Spleen (tissue), 11 donors: ENCODE measurements around the gene PRKCZ. TPM values are rescaled to one million over a fixed set of nuclear protein-coding genes. Genes with fewer than 3 reads are reported as not detected.
A peak's percentile ranks its signal among the peaks of the same experiment; 100 is the strongest.

Experiments used
- DNase-seq: peaks from one replicate; pipeline ENCODE4 v3.0.0-alpha.2; 2020
- H3K27ac ChIP-seq, 8 donors: fragments of 200-600 bp; sonication (generic) in 7 of 8; 1 replicate in 4 of 8; 2 replicates in 4 of 8; pipeline versions ENCODE4 v1.5.0 to v1.8.0; 2016 to 2021; ENCODE audit warnings: inconsistent platforms in 4 of 8, mild to moderate bottlenecking in 4 of 8, moderate library complexity in 1 of 8
- H3K27me3 ChIP-seq, 7 donors: fragments of 200-600 bp; sonication (generic) in 6 of 7; replicated peaks in 1 of 7; 1 replicate in 4 of 7; 2 replicates in 3 of 7; pipeline versions ENCODE4 v1.5.0 to v1.8.0; 2016 to 2021; ENCODE audit warnings: inconsistent platforms in 3 of 7, mild to moderate bottlenecking in 1 of 7
- H3K36me3 ChIP-seq, 6 donors: fragments of 200-600 bp; sonication (generic) in 5 of 6; 1 replicate in 4 of 6; 2 replicates in 2 of 6; pipeline versions ENCODE4 v1.5.0 to v1.8.0; 2016 to 2021; ENCODE audit warnings: inconsistent platforms in 2 of 6
- H3K4me1 ChIP-seq, 6 donors: fragments of 200-600 bp; sonication (generic) in 5 of 6; 1 replicate in 3 of 6; 2 replicates in 3 of 6; pipeline versions ENCODE4 v1.5.0 to v1.8.0; 2016 to 2021; ENCODE audit warnings: inconsistent platforms in 3 of 6
- H3K4me3 ChIP-seq, 8 donors: fragments of 200-600 bp; sonication (generic) in 7 of 8; 1 replicate in 4 of 8; 2 replicates in 4 of 8; pipeline versions ENCODE4 v1.5.0 to v1.8.0; 2016 to 2021; ENCODE audit warnings: inconsistent platforms in 4 of 8, mild to moderate bottlenecking in 4 of 8, moderate library complexity in 2 of 8
- H3K9me3 ChIP-seq, 8 donors: fragments of 200-600 bp; sonication (generic) in 7 of 8; 1 replicate in 4 of 8; 2 replicates in 4 of 8; pipeline versions ENCODE4 v1.5.0 to v1.8.0; 2016 to 2021; ENCODE audit warnings: inconsistent platforms in 4 of 8
- POLR2A ChIP-seq, 3 donors: fragments of 450-650 bp; IDR thresholded peaks; one replicate each; pipeline ENCODE4 v1.5.1; 2017; ENCODE audit warnings: antibody characterized with exemption in 3 of 3, mild to moderate bottlenecking in 1 of 3
- POLR2AphosphoS5 ChIP-seq, 3 donors: sonication (generic); formaldehyde crosslinking; IDR thresholded peaks; one replicate each; pipeline ENCODE4 v1.5.1; 2017; ENCODE audit warnings: antibody characterized with exemption in 3 of 3
- WGBS, 5 donors: extraction: QIAGEN DNeasy Blood & Tissue Kit in 3 of 5; methylation state at CpG; one replicate each; pipeline versions ENCODE4 v1.1.5 to v1.1.7; 2013 to 2018; 5-methylcytosine and 5-hydroxymethylcytosine counted together
- intact Hi-C: fragments of 100-400 bp; cut with DNase I; formaldehyde crosslinking; loops from one replicate; pipeline ENCODE4 v1.15.0; 2023; ENCODE audit warnings: low total_unique reads
- polyA plus RNA-seq, 3 donors: library from polyadenylated mRNA; stranded (reverse); fragments of 200-250 nt; gene quantifications; one replicate each; pipeline ENCODE4 v1.2.1, GENCODE V29; 2013
- total RNA-seq, 7 donors: library from RNA; depleted of rRNA in 3 of 7; stranded (reverse); fragments of >200 nt in 3 of 7; fragmentation: NEBNext Ultra II Directional in 4 of 7; extraction: Animal tissue kit (Norgen Biotek cat#: 25700) in 4 of 7; gene quantifications; one replicate each; pipeline versions ENCODE4 v1.1.0 to v1.2.1, GENCODE V29; 2016 to 2021
- TF ChIP-seq, protein P1 (sequence below), 11 experiments: fragments of 200-600 bp in 7 of 11; fragments of 450-650 bp in 4 of 11; sonication (generic) in 4 of 11; IDR thresholded peaks in 8 of 11; conservative IDR thresholded peaks in 3 of 11; 1 replicate in 7 of 11; 2 replicates in 4 of 11; pipeline versions ENCODE4 v1.4.0 to v1.8.0; 2016 to 2021; ENCODE audit warnings: antibody characterized with exemption in 11 of 11, inconsistent platforms in 4 of 11, mild to moderate bottlenecking in 1 of 11
- donor health status: healthy with polysubstance abuse.
- donor health status: DM: no; HTN: no; CAD: no; lungs with moderate emphysema.
- donor health status: DM: no; HTN: no; CAD: no.
- donor health status: Bipolar disorder and iron deficiency.
- donor health status: healthy.
- donor health status: DM: no; HTN: no; CAD: no.
- donor health status: DM: yes; HTN: yes; CAD: no.

PRKCZ gene
- total and polyA plus RNA-seq, 10 donors, result 17.6 to 61.8 (median 34.0) TPM

DNA sequence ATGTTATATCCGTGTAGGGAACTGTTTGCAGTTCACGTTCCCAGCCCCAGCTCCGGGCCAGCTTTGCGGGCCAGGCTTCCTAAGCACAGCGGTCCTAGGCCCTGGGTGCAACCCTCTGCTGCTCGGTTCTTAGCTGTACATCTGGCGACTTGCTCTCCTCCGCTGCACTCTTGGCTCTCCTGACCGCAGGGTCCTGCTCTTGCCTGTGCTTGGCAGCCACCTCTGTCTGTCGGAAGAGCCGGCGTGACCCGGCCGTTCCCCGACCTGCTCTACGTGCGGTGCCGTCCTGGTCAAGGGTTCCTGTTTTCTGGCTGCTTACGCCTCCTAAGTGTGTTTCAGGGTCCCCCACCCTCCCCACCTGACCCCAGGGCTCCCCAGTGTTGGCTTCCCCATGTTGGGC lies 107.6 kb downstream of the PRKCZ start:
- no peak overlapping the region for H3K27ac ChIP-seq

DNA sequence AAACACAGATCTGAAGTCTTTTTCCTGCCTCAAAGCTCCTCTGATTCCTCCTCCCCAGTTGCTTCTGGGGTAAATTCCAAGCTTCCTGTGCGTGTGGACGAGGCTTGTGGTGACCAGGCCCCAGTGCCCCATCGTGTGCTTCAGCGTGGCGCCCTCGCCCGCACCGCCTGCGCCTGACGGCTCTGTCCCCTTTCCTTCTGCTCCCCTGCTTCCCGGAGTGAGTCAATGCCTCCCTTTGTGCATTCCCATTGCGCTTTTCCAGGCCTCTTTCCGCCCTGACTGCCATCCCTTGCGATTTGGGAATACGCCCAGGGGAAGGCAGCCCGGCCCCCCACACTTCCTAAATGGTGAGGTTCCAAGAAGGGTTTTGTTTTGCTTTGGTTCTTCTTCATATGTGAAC lies 108.1 kb downstream of the PRKCZ start:
- 92 to 95% (median 92%) methylated on average over 16 of the region's 16 CpGs for WGBS, 5 donors
- Histone ChIP-seq H3K9me3 (peaks cover 0 to 4% (median 0%) of the 10 kb centered on the region in 8 donors), H3K27me3 (no peaks in the 10 kb centered on the region), H3K4me3 (no peak overlapping the region), H3K4me1 (peaks cover 0 to 6% (median 0%) of the 10 kb centered on the region in 6 donors), H3K27ac (no peak overlapping the region), H3K36me3 (peaks cover 0 to 79% (median 24%) of the 10 kb centered on the region in 6 donors)
- TF ChIP-seq POLR2AphosphoS5 (IDR thresholded peaks at IDR 0.05) (no peak), POLR2A (IDR thresholded peaks at IDR 0.05) (no peak)
- TF ChIP-seq, protein P1, sequence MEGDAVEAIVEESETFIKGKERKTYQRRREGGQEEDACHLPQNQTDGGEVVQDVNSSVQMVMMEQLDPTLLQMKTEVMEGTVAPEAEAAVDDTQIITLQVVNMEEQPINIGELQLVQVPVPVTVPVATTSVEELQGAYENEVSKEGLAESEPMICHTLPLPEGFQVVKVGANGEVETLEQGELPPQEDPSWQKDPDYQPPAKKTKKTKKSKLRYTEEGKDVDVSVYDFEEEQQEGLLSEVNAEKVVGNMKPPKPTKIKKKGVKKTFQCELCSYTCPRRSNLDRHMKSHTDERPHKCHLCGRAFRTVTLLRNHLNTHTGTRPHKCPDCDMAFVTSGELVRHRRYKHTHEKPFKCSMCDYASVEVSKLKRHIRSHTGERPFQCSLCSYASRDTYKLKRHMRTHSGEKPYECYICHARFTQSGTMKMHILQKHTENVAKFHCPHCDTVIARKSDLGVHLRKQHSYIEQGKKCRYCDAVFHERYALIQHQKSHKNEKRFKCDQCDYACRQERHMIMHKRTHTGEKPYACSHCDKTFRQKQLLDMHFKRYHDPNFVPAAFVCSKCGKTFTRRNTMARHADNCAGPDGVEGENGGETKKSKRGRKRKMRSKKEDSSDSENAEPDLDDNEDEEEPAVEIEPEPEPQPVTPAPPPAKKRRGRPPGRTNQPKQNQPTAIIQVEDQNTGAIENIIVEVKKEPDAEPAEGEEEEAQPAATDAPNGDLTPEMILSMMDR (IDR thresholded peaks at IDR 0.05 in 8 of 11, conservative IDR thresholded peaks at IDR 0.05 in 3 of 11), result no peak
- intact Hi-C loops, result no loop called here
- no peak for DNase-seq

More for the DNA sequence above, 107.6 kb downstream of the PRKCZ start:
- H3K9me3 ChIP-seq, result no peaks in the 10 kb centered on the region
- DNase-seq, result no peak
- no peak for TF ChIP-seq POLR2AphosphoS5 (IDR thresholded peaks at IDR 0.05)
- TF ChIP-seq, protein P1 (IDR thresholded peaks at IDR 0.05 in 8 of 11, conservative IDR thresholded peaks at IDR 0.05 in 3 of 11), result no peak
- no peak for TF ChIP-seq POLR2A (IDR thresholded peaks at IDR 0.05)
- no peaks in the 10 kb centered on the region for H3K27me3 ChIP-seq
- peaks cover 0 to 79% (median 24%) of the 10 kb centered on the region in 6 donors for H3K36me3 ChIP-seq
- no peak overlapping the region for H3K4me3 ChIP-seq
- H3K4me1 ChIP-seq, result peaks cover 0 to 8% (median 0%) of the 10 kb centered on the region in 6 donors
- intact Hi-C loops, result no loop called here
- 91 to 96% (median 95%) methylated on average over 18 to 19 of the region's 19 CpGs for WGBS, 5 donors

DNA sequence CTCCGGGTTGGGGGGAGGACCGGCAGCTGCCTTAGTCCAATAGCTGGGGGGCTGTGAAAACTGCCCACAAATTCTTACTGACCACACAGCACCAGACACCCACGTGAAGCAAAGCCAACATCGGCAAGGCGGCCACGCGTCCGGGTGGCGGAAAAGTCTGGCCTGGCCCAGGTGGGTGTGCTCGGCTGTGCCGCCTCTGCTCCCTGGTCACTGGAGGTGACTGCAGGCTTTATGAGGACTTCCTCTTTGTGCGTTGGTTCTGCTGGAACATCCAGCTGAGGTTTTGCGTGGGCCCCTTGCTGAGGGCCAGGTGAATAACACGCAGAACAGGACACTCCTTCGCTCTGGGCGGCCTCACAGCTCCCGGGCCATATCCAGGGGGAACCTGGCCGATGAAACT lies 108.9 kb downstream of the PRKCZ start:
- Histone ChIP-seq H3K9me3 (peaks cover 0 to 12% (median 0%) of the 10 kb centered on the region in 8 donors), H3K27ac (peak overlapping the region in 1 of 8 donors; percentile 48), H3K36me3 (peaks cover 0 to 79% (median 22%) of the 10 kb centered on the region in 6 donors), H3K4me1 (peaks cover 0 to 6% (median 0%) of the 10 kb centered on the region in 6 donors), H3K27me3 (no peaks in the 10 kb centered on the region), H3K4me3 (no peak overlapping the region)
- no peak for DNase-seq
- 78 to 95% (median 86%) methylated on average over 13 to 18 of the region's 18 CpGs for WGBS, 5 donors
- intact Hi-C loops, result no loop called here
- no peak for TF ChIP-seq POLR2A (IDR thresholded peaks at IDR 0.05)
- TF ChIP-seq, protein P1 (IDR thresholded peaks at IDR 0.05 in 8 of 11, conservative IDR thresholded peaks at IDR 0.05 in 3 of 11), result no peak
- TF ChIP-seq POLR2AphosphoS5 (IDR thresholded peaks at IDR 0.05), result no peak

DNA sequence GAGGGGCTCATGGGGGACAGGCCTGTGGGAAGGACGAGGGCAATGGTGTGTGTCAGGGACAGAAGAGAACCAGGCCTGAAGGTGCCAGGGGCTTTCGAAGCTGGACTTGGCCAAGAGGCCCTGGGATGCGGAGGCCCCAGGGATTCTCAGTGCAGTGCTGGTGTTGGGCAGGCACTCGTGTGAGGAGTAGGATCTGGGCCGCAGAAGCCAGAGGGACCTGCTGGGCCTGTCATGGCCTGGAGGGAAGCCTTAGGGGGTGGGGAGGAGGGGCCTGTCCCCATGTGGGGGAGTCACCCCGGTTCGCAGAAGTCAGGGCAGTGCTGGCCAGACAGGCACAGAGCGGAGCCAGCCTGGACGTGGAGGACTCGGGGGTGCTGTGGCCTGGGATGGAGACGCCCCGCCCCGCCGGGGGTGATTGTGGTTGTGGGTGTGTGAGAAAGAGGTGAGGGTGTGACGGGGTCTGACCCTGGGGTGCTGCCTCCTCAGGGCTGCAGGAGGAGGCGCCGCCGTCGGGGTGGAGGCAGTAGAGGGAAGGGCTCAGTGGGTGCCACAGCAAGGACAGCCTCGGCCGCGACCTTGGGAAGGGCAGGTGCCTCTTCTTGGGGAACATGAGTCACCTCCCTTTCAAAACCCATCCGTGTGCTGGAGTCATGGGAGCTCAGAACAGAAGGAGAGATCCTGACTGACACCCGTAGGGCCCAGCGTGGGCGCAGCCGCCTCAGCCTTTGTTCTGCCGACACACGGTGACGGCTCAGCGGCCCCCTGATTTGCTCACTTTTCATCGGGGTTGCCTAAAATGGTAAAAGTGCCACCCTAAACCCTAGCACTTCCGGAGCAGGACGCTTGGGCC lies 110.5 kb downstream of the PRKCZ start:
- no peaks in the 10 kb centered on the region for H3K27me3 ChIP-seq
- WGBS, 5 donors, result 87 to 91% (median 88%) methylated on average over 28 to 34 of the region's 34 CpGs
- H3K4me1 ChIP-seq, result peaks cover 0 to 6% (median 0%) of the 10 kb centered on the region in 6 donors
- TF ChIP-seq POLR2AphosphoS5 (IDR thresholded peaks at IDR 0.05), result peak in 1 of 3 donors; percentile 24
- TF ChIP-seq POLR2A (IDR thresholded peaks at IDR 0.05), result no peak
- H3K36me3 ChIP-seq, result peaks cover 0 to 85% (median 22%) of the 10 kb centered on the region in 6 donors
- intact Hi-C loops, result no loop called here
- peaks cover 0 to 13% (median 0%) of the 10 kb centered on the region in 8 donors for H3K9me3 ChIP-seq
- H3K4me3 ChIP-seq, result no peak overlapping the region
- DNase-seq, result no peak
- no peak overlapping the region for H3K27ac ChIP-seq
